GM21390 (cell line): ENCODE data around the gene RESP18.
"Not testable (repeated sequence)": the region's sequence is repeated elsewhere in the genome, so short reads cannot be mapped to it uniquely, and the experiment has no call there.

Source experiments
- ATAC-seq: cut with Tn5 transposase; IDR thresholded peaks from one replicate; pipeline ENCODE4 v1.9.1; 2021; ENCODE audit not compliant: unreplicated experiment

RESP18 gene

GRCh38 chr2:219325657-219326315 lies 6.8 kb downstream of the RESP18 start:
- no peak for ATAC-seq

- ATAC-seq, result no peak
Measured at GRCh38 chr2:219325136-219325535, 7.4 kb downstream of the RESP18 start.

GRCh38 chr2:219323434-219323833 lies 9.1 kb downstream of the RESP18 start:
- ATAC-seq, result no peak

- no peak for ATAC-seq
Measured at GRCh38 chr2:219314804-219315468, 17.6 kb downstream of the RESP18 start.

GRCh38 chr2:219312683-219313263 lies 19.8 kb downstream of the RESP18 start:
- not testable (repeated sequence) for ATAC-seq

GRCh38 chr2:219309278-219309677 lies 23.3 kb downstream of the RESP18 start, which contains the start of gene PTPRN:
Gene PTPRN (minus strand): TSS chr2:219309401. CDS start chr2:219309332, 69 bp downstream.
- no peak for ATAC-seq

- no peak for ATAC-seq
Measured at GRCh38 chr2:219308142-219309101, 24.1 kb downstream of the RESP18 start.

- no peak for ATAC-seq
Measured at GRCh38 chr2:219306047-219306446, 26.5 kb downstream of the RESP18 start.

GRCh38 chr2:219304223-219304622 lies 28.3 kb downstream of the RESP18 start:
- no peak for ATAC-seq

- ATAC-seq, result no peak
Measured at GRCh38 chr2:219302412-219302968, 30.1 kb downstream of the RESP18 start.

GRCh38 chr2:219300022-219300421 lies 32.5 kb downstream of the RESP18 start:
- ATAC-seq, result no peak

- no peak for ATAC-seq
Measured at GRCh38 chr2:219299372-219299760, 33.2 kb downstream of the RESP18 start.

GRCh38 chr2:219298759-219299371 lies 33.7 kb downstream of the RESP18 start:
- peak; percentile 46 for ATAC-seq

- no peak for ATAC-seq
Measured at GRCh38 chr2:219297766-219298456, 34.6 kb downstream of the RESP18 start.

- ATAC-seq, result no peak
Measured at GRCh38 chr2:219296631-219297391, 35.7 kb downstream of the RESP18 start.

- no peak for ATAC-seq
Measured at GRCh38 chr2:219296142-219296541, 36.4 kb downstream of the RESP18 start.

GRCh38 chr2:219294356-219295351 lies 37.9 kb downstream of the RESP18 start:
- peak; percentile 90 for ATAC-seq

- no peak for ATAC-seq
Measured at GRCh38 chr2:219293736-219294231, 38.8 kb downstream of the RESP18 start.
